ENCODE data around the gene TRIM65.

DNA sequence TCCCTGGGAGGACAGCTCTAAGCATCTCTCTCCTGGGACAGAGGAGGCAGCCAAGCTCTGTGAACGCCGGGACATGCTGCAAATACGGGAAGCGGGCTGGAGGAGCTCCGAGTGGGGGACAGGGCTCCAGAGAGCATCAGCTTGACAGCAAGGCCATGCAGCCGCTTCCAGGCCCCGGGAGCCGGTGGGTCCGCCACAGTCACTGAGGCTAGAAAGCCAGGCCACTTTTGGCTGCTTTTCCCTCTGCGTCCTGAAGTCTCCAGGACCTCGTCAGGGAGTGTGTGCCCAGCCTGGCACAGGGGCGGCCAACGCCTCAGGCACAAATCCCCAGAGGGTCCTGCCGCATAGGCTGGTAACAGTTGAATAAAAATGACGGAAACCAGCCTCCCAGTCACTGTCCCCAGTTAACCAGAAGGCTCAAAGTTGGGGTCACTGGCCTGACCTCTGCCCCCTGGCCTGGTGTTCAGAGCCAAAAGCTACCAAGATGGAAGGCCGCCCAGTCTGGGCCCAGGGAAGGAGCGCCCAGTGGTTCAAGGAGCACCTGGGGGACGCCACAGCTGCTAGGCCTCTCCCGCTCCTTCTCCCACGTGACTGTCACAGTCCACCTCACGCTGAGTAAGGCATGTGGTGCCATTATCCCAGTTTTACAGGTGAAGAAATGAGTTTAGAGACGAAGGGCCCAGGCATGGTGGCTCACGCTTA, 3.2 kb upstream of the TRIM65 start:
- TF ChIP-seq EZH2 (IDR thresholded peaks at IDR 0.05; ENCODE audit: borderline replicate concordance) = no peak
- TF ChIP-seq, protein P1, sequence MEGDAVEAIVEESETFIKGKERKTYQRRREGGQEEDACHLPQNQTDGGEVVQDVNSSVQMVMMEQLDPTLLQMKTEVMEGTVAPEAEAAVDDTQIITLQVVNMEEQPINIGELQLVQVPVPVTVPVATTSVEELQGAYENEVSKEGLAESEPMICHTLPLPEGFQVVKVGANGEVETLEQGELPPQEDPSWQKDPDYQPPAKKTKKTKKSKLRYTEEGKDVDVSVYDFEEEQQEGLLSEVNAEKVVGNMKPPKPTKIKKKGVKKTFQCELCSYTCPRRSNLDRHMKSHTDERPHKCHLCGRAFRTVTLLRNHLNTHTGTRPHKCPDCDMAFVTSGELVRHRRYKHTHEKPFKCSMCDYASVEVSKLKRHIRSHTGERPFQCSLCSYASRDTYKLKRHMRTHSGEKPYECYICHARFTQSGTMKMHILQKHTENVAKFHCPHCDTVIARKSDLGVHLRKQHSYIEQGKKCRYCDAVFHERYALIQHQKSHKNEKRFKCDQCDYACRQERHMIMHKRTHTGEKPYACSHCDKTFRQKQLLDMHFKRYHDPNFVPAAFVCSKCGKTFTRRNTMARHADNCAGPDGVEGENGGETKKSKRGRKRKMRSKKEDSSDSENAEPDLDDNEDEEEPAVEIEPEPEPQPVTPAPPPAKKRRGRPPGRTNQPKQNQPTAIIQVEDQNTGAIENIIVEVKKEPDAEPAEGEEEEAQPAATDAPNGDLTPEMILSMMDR (IDR thresholded peaks at IDR 0.05; ENCODE audit: poor library complexity) = no peak

All from hepatocyte (in vitro differentiated cells).